ENCODE measurements around the gene SNORC.

SNORC gene

GRCh38 chr2:232854082-232854481 is 16.0 kb upstream of the SNORC start:
- Histone ChIP-seq H3K9ac (ENCODE audit: low read depth, low read length) (no peak overlapping the region), H3K36me3 (ENCODE audit: insufficient read depth, low read length) (peaks cover 27% of the 10 kb centered on the region), H3K4me1 (ENCODE audit: insufficient read depth, low read length) (no peaks in the 10 kb centered on the region), H3K9me3 (ENCODE audit: control insufficient read depth, insufficient read depth, low read length) (no peaks in the 10 kb centered on the region)

- Histone ChIP-seq H3K9me3 (ENCODE audit: control insufficient read depth, insufficient read depth, low read length) (no peaks in the 10 kb centered on the region), H3K9ac (ENCODE audit: low read depth, low read length) (no peak overlapping the region), H3K36me3 (ENCODE audit: insufficient read depth, low read length) (peaks cover 22% of the 10 kb centered on the region), H3K4me1 (ENCODE audit: insufficient read depth, low read length) (no peaks in the 10 kb centered on the region)
These were observed 12.9 kb upstream of the SNORC start for GRCh38 chr2:232857158-232857563.

- H3K9ac ChIP-seq (ENCODE audit: low read depth, low read length), result no peak overlapping the region
- H3K9me3 ChIP-seq (ENCODE audit: control insufficient read depth, insufficient read depth, low read length), result no peaks in the 10 kb centered on the region
- H3K4me1 ChIP-seq (ENCODE audit: insufficient read depth, low read length), result no peaks in the 10 kb centered on the region
- peaks cover 17% of the 10 kb centered on the region for H3K36me3 ChIP-seq (ENCODE audit: insufficient read depth, low read length)
These were observed 10.6 kb upstream of the SNORC start for GRCh38 chr2:232859385-232859916.

GRCh38 chr2:232860593-232861241 is 9.3 kb upstream of the SNORC start:
- H3K36me3 ChIP-seq (ENCODE audit: insufficient read depth, low read length), result peaks cover 13% of the 10 kb centered on the region
- H3K9me3 ChIP-seq (ENCODE audit: control insufficient read depth, insufficient read depth, low read length), result no peaks in the 10 kb centered on the region
- H3K9ac ChIP-seq (ENCODE audit: low read depth, low read length), result no peak overlapping the region
- no peaks in the 10 kb centered on the region for H3K4me1 ChIP-seq (ENCODE audit: insufficient read depth, low read length)

GRCh38 chr2:232861353-232861752 is 8.7 kb upstream of the SNORC start:
- Histone ChIP-seq H3K36me3 (ENCODE audit: insufficient read depth, low read length) (peaks cover 15% of the 10 kb centered on the region), H3K9ac (ENCODE audit: low read depth, low read length) (no peak overlapping the region), H3K4me1 (ENCODE audit: insufficient read depth, low read length) (no peaks in the 10 kb centered on the region)

GRCh38 chr2:232863996-232864395 is 6.1 kb upstream of the SNORC start:
- no peak overlapping the region for H3K9ac ChIP-seq (ENCODE audit: low read depth, low read length)
- H3K36me3 ChIP-seq (ENCODE audit: insufficient read depth, low read length), result 0 out of 2 replicates have a peak, but pooled peaks cover 9% of the 10 kb centered on the region
- no peaks in the 10 kb centered on the region for H3K9me3 ChIP-seq (ENCODE audit: control insufficient read depth, insufficient read depth, low read length)

More at GRCh38 chr2:232861353-232861752, 8.7 kb upstream of the SNORC start:
- H3K9me3 ChIP-seq (ENCODE audit: control insufficient read depth, insufficient read depth, low read length), result no peaks in the 10 kb centered on the region

GRCh38 chr2:232865165-232865564 is 4.9 kb upstream of the SNORC start:
- Histone ChIP-seq H3K9ac (ENCODE audit: low read depth, low read length) (no peak overlapping the region), H3K4me1 (ENCODE audit: insufficient read depth, low read length) (no peaks in the 10 kb centered on the region), H3K9me3 (ENCODE audit: control insufficient read depth, insufficient read depth, low read length) (no peaks in the 10 kb centered on the region), H3K36me3 (ENCODE audit: insufficient read depth, low read length) (0 out of 2 replicates have a peak, but pooled peaks cover 9% of the 10 kb centered on the region)

More at GRCh38 chr2:232863996-232864395, 6.1 kb upstream of the SNORC start:
- H3K4me1 ChIP-seq (ENCODE audit: insufficient read depth, low read length), result no peaks in the 10 kb centered on the region

- 0 out of 2 replicates have a peak, but pooled peaks cover 6% of the 10 kb centered on the region for H3K36me3 ChIP-seq (ENCODE audit: insufficient read depth, low read length)
- no peak overlapping the region for H3K9ac ChIP-seq (ENCODE audit: low read depth, low read length)
- no peaks in the 10 kb centered on the region for H3K9me3 ChIP-seq (ENCODE audit: control insufficient read depth, insufficient read depth, low read length)
- no peaks in the 10 kb centered on the region for H3K4me1 ChIP-seq (ENCODE audit: insufficient read depth, low read length)
These were observed 4.0 kb upstream of the SNORC start for GRCh38 chr2:232866104-232866503.

GRCh38 chr2:232869138-232870017 is 686 bp upstream of the SNORC start:
- Histone ChIP-seq H3K9ac (ENCODE audit: low read depth, low read length) (no peak overlapping the region), H3K9me3 (ENCODE audit: control insufficient read depth, insufficient read depth, low read length) (no peaks in the 10 kb centered on the region), H3K36me3 (ENCODE audit: insufficient read depth, low read length) (0 out of 2 replicates have a peak, but pooled peaks cover 4% of the 10 kb centered on the region), H3K4me1 (ENCODE audit: insufficient read depth, low read length) (no peaks in the 10 kb centered on the region)

GRCh38 chr2:232870766-232871371 is 805 bp downstream of the SNORC start:
- no peaks in the 10 kb centered on the region for H3K9me3 ChIP-seq (ENCODE audit: control insufficient read depth, insufficient read depth, low read length)
- H3K36me3 ChIP-seq (ENCODE audit: insufficient read depth, low read length), result 0 out of 2 replicates have a peak, but pooled peaks cover under 1% of the 10 kb centered on the region
- H3K4me1 ChIP-seq (ENCODE audit: insufficient read depth, low read length), result no peaks in the 10 kb centered on the region
- no peak overlapping the region for H3K9ac ChIP-seq (ENCODE audit: low read depth, low read length)

GRCh38 chr2:232871418-232871834 is 1.4 kb downstream of the SNORC start:
- Histone ChIP-seq H3K4me1 (ENCODE audit: insufficient read depth, low read length) (no peaks in the 10 kb centered on the region), H3K9ac (ENCODE audit: low read depth, low read length) (no peak overlapping the region), H3K9me3 (ENCODE audit: control insufficient read depth, insufficient read depth, low read length) (no peaks in the 10 kb centered on the region), H3K36me3 (ENCODE audit: insufficient read depth, low read length) (no peaks in the 10 kb centered on the region)

GRCh38 chr2:232871835-232872736 is 2.0 kb downstream of the SNORC start:
- Histone ChIP-seq H3K4me1 (ENCODE audit: insufficient read depth, low read length) (no peaks in the 10 kb centered on the region), H3K36me3 (ENCODE audit: insufficient read depth, low read length) (no peaks in the 10 kb centered on the region), H3K9me3 (ENCODE audit: control insufficient read depth, insufficient read depth, low read length) (no peaks in the 10 kb centered on the region), H3K9ac (ENCODE audit: low read depth, low read length) (no peak overlapping the region)

GRCh38 chr2:232872826-232873225 is 2.8 kb downstream of the SNORC start:
- Histone ChIP-seq H3K4me1 (ENCODE audit: insufficient read depth, low read length) (no peaks in the 10 kb centered on the region), H3K9ac (ENCODE audit: low read depth, low read length) (no peak overlapping the region), H3K9me3 (ENCODE audit: control insufficient read depth, insufficient read depth, low read length) (no peaks in the 10 kb centered on the region), H3K36me3 (ENCODE audit: insufficient read depth, low read length) (no peaks in the 10 kb centered on the region)
